Large intestine (tissue), 3 donors: Measurements from ENCODE around the gene TMEM232. TPM values are rescaled to one million over a fixed set of nuclear protein-coding genes. Genes with fewer than 3 reads are reported as not detected.
A peak's percentile ranks its signal among the peaks of the same experiment; 100 is the strongest.
"Not testable (repeated sequence)": the region's sequence is repeated elsewhere in the genome, so short reads cannot be mapped to it uniquely, and the experiment has no call there.

ENCODE experiments used
- DNase-seq, 2 donors: peaks; one replicate each; pipeline versions ENCODE4 v3.0.0 to v3.0.0-alpha.2; 2013
- H3K27ac ChIP-seq: one replicate; pipeline ENCODE4 v1.5.1; 2013; ENCODE audit warnings: low read length
- H3K27me3 ChIP-seq: 2 replicates; pipeline ENCODE4 v1.6.1; 2013; ENCODE audit warnings: low read length; ENCODE audit not compliant: control insufficient read depth, insufficient read depth
- H3K36me3 ChIP-seq: 2 replicates; pipeline ENCODE4 v1.6.1; 2013; ENCODE audit warnings: low read length; ENCODE audit not compliant: control insufficient read depth, insufficient read depth
- H3K4me1 ChIP-seq: one replicate; pipeline ENCODE4 v1.6.1; 2013; ENCODE audit warnings: low read length; ENCODE audit not compliant: control insufficient read depth, insufficient read depth
- H3K4me3 ChIP-seq: one replicate; pipeline ENCODE4 v1.5.1; 2013; ENCODE audit warnings: low read length
- H3K9me3 ChIP-seq: one replicate; pipeline ENCODE4 v1.6.1; 2013; ENCODE audit warnings: mild to moderate bottlenecking, low read depth, low read length, moderate library complexity; ENCODE audit not compliant: control insufficient read depth
- WGBS: methylation state at CpG from one replicate; pipeline ENCODE4 v1.1.5; 2013; ENCODE audit warnings: low lambda C conversion rate; ENCODE audit not compliant: insufficient coverage; 5-methylcytosine and 5-hydroxymethylcytosine counted together
- polyA plus RNA-seq: library from polyadenylated mRNA; unstranded; fragments of 120-200 nt; gene quantifications from one replicate; pipeline ENCODE4 v1.2.1, GENCODE V29; 2013

Gene TMEM232
- polyA plus RNA-seq, 1 donor: 2.2 TPM

DNA sequence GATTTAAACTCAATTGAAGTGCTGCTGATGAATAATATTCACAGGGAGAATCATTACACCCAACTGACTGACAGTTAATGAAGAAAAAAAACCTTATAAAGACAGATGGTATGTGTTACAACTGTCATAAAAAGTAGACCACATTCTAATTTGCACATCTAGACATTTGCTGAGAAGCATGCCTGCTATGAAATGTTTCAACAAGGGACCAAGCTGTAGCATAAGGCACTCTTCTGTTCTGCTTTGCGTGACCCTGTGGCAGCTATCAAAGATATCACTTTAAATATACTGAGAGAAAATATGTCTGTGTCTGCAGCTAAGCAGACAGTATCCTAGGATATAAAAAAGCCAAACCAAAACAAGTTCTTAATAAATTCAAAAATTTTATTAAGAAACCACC is 153.7 kb downstream of the TMEM232 start:
- Histone ChIP-seq H3K36me3 (no peaks in the 10 kb centered on the region), H3K27ac (no peak overlapping the region), H3K4me3 (no peak overlapping the region), H3K9me3 (no peaks in the 10 kb centered on the region), H3K4me1 (no peaks in the 10 kb centered on the region), H3K27me3 (no peaks in the 10 kb centered on the region)
- 100% methylated on average over 1 of the region's 1 CpG for WGBS
- no peak for DNase-seq

DNA sequence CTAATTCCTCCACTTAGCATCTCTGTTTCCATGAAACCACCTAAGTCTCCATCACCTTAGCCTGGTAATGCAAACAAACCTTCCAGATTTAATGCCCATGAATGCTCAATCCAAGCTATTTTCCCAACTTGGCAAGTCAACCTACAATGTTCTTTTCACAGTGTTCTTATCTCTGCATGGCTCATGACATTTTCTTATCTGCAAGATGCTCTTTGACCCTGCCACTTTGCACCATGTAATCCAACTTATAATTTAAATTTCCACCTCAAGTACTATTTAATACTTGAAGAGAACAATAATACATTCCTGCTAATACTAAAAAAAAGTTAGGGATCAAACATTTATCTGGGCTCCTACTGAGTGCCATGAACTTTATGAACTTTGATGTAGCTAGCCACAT is 164.3 kb downstream of the TMEM232 start:
- Histone ChIP-seq H3K4me1 (peaks cover 6% of the 10 kb centered on the region), H3K36me3 (no peaks in the 10 kb centered on the region), H3K27me3 (no peaks in the 10 kb centered on the region), H3K9me3 (no peaks in the 10 kb centered on the region), H3K27ac (peak overlapping the region; percentile 37), H3K4me3 (no peak overlapping the region)
- peak; percentile 61 to 84 for DNase-seq

GRCh38 chr5:110561510-110561909 is 165.0 kb downstream of the TMEM232 start:
- no peak for DNase-seq
- Histone ChIP-seq H3K27ac (peak overlapping the region; percentile 37), H3K4me1 (peaks cover 6% of the 10 kb centered on the region), H3K4me3 (no peak overlapping the region), H3K36me3 (no peaks in the 10 kb centered on the region), H3K27me3 (no peaks in the 10 kb centered on the region), H3K9me3 (no peaks in the 10 kb centered on the region)
- 80% methylated on average over 1 of the region's 1 CpG for WGBS

DNA sequence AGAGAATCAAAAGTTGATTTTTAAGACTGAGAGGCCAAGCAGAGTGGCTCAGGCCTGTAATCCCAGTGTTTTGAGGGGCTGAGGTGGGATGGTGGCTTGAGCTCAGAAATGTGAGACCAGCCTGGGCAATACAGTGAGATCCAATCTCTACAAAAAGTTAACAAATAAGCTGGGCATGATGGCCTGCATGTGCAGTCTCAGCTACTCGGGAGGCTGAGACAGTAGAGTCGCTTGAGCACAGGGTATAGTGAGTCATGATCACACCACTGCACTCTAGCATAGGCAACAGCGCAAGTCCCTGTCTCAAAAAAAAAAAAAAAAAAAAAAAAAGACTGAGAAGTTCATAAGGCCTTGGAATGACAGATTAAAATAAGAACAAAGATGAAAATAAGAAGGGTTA is 177.2 kb downstream of the TMEM232 start:
- 100% methylated on average over 1 of the region's 3 CpGs for WGBS
- Histone ChIP-seq H3K27me3 (no peaks in the 10 kb centered on the region), H3K9me3 (peaks cover 7% of the 10 kb centered on the region), H3K4me3 (no peak overlapping the region), H3K27ac (peak overlapping the region; percentile 16), H3K4me1 (peaks cover 3% of the 10 kb centered on the region), H3K36me3 (no peaks in the 10 kb centered on the region)
- peak in 1 of 2 donors; percentile 48 for DNase-seq

- H3K9me3 ChIP-seq: peaks cover 7% of the 10 kb centered on the region
- no peak for DNase-seq
- no peak overlapping the region for H3K27ac ChIP-seq
- peaks cover 7% of the 10 kb centered on the region for H3K4me1 ChIP-seq
- H3K27me3 ChIP-seq: no peaks in the 10 kb centered on the region
- no peak overlapping the region for H3K4me3 ChIP-seq
- H3K36me3 ChIP-seq: no peaks in the 10 kb centered on the region
- 80% methylated on average over 2 of the region's 3 CpGs for WGBS
These were observed 178.3 kb downstream of the TMEM232 start for GRCh38 chr5:110548171-110548570.

DNA sequence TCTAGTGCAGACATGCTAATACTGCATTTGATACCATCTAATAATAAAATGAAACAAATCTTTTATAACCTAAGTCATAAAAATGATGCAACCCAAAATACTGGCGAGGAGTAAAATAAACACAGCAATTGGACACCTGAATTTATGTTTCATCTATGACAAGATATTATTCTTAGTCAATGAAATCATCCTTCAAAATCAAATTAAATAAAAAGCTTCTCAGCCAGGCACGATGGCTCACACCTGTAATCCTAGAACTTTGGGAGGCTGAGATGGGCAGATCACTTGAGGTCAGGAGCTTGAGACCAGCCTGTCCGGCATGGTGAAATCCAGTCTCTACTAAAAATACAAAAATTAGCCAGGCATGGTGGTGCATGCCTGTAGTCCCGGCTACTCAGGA is 179.0 kb downstream of the TMEM232 start:
- WGBS: no CpG with 5 or more reads among the region's 4 CpGs

DNA sequence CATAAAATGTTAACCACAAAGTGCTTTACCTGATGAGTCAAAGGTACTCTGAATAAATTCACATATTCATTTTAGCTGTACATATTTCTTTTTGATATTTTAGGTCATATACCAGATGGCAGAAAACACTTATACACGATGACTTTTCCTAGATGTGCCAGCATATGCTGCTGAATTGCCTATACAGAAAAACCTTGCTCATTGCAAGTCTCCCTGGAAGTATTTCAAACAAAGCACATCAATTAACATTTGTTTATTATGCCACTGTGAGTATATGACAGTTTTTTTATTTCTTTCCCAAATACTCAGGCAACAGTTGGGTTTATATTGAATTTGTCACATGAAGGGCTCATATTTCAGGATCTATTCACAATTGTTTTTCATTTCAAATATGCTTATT is 180.8 kb downstream of the TMEM232 start:
- no CpG with 5 or more reads among the region's 1 CpG for WGBS
- Histone ChIP-seq H3K9me3 (no peaks in the 10 kb centered on the region), H3K4me1 (peaks cover 21% of the 10 kb centered on the region), H3K27me3 (no peaks in the 10 kb centered on the region), H3K27ac (no peak overlapping the region), H3K4me3 (no peak overlapping the region), H3K36me3 (no peaks in the 10 kb centered on the region)
- DNase-seq: no peak

More for the DNA sequence above, 179.0 kb downstream of the TMEM232 start:
- no peaks in the 10 kb centered on the region for H3K27me3 ChIP-seq
- H3K4me3 ChIP-seq: no peak overlapping the region
- no peak overlapping the region for H3K27ac ChIP-seq
- H3K4me1 ChIP-seq: peaks cover 7% of the 10 kb centered on the region
- peaks cover 7% of the 10 kb centered on the region for H3K9me3 ChIP-seq
- DNase-seq: no peak
- H3K36me3 ChIP-seq: no peaks in the 10 kb centered on the region

DNA sequence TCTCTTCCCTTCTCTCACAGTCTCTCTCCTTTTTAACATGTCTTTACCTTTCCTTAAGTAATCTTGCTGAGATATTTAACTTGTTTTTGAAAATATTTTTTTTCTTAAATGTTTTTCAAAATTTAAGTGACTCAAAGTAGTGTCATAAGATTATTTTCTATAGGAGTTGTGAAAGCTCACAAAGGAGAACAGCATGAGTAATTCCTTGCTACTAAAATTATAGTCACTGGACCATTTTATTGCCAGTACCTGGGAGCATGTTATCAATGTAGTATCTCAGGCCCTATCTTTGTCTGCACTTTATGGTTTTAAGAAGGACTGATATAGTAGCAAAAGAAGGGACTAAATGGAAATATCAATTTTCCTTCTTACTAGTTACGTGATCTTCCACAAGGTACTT is 181.9 kb downstream of the TMEM232 start:
- H3K4me3 ChIP-seq: no peak overlapping the region
- no CpG with 5 or more reads among the region's 1 CpG for WGBS
- peaks cover 27% of the 10 kb centered on the region for H3K4me1 ChIP-seq

DNA sequence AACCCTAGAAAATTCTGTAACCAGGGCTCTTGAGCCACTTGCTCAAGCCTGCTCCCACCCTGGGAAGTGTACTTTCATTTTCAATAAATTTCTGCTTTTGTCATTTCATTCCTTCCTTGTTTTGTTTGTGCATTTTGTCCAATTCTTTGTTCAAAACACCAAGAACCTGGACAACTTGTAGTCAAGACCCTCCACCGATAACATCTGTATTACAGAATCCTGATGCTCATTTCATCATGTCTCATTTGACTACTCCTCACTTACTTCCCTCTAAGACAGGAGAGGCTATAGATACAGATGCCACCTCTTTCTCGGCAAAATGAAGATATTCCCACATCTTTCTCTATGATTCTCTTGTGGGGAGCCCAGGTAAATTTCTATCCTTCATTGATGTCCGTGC is 183.5 kb downstream of the TMEM232 start:
- WGBS: 100% methylated on average over 2 of the region's 3 CpGs
- no peaks in the 10 kb centered on the region for H3K9me3 ChIP-seq
- H3K27me3 ChIP-seq: no peaks in the 10 kb centered on the region

More for the DNA sequence above, 181.9 kb downstream of the TMEM232 start:
- Histone ChIP-seq H3K27ac (peak overlapping the region; percentile 20), H3K9me3 (no peaks in the 10 kb centered on the region), H3K36me3 (no peaks in the 10 kb centered on the region), H3K27me3 (no peaks in the 10 kb centered on the region)
- no peak for DNase-seq

DNA sequence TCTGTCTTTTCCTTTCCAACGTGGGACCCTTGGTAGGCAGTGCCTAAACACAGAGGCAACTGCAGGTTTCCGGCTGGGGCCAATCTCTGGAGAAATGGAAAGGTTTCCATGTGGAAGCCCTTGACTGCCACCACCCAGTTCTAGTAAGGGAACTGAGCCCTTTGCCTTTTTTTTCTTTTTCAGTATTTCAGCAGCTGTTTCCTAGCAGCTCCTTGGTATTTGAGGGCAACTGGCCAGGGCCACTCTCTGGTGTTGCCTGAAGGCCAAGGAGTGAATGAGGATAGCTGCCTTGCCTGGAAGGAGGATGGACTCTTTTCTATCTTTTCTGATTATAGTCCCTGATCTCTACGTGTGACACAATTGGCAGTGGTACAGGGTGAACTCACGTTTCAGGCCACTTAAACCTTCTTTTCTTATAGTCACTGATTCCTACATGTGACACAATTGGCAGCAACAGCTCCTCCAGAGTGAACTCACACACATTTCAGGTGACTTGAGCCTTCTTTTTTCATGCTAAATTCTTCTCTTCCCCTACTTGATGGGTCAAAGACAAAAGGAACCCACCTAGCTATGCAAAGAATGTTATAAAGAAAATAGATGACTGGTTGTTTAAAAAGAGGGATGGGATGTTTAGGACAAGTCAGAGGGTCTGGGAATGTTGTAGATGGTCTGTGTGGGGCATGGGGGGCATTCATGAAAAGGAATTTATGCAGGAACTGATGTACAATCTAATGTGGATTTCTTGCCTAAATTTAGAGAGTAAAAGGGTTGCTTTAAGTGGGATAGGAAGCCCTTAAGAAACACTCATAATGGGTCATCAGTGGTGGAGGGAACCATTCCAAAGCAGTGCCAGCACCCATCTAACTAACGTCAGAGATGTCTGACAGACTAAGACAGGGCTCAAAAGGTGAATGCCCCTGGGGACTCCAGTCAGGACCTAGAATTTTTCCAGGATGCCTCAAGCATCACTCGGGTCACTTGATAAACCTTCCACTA is 190.1 kb downstream of the TMEM232 start:
- no CpG with 5 or more reads among the region's 6 CpGs for WGBS
- no peaks in the 10 kb centered on the region for H3K27me3 ChIP-seq
- DNase-seq: no peak

More for the DNA sequence above, 183.5 kb downstream of the TMEM232 start:
- Histone ChIP-seq H3K4me1 (peaks cover 27% of the 10 kb centered on the region), H3K4me3 (no peak overlapping the region), H3K36me3 (no peaks in the 10 kb centered on the region), H3K27ac (no peak overlapping the region)
- no peak for DNase-seq

DNA sequence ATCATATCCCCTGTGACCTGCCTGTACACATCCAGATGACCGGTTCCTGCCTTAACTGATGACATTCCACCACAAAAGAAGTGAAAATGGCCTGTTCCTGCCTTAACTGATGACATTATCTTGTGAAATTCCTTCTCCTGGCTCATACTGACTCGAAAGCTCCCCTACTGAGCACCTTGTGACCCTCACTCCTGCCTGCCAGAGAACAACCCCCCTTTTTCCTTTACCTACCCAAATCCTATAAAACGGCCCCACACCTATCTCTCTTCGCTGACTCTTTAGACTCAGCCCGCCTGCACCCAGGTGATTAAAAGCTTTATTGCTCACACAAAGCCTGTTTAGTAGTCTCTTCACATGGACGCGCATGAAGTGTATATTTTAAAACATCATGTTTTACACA is 191.3 kb downstream of the TMEM232 start:
- not testable (repeated sequence) for H3K27ac ChIP-seq, DNase-seq, H3K4me1 ChIP-seq, H3K4me3 ChIP-seq, H3K9me3 ChIP-seq, H3K36me3 ChIP-seq, H3K27me3 ChIP-seq
- 82% methylated on average over 4 of the region's 7 CpGs for WGBS

More for the DNA sequence above, 190.1 kb downstream of the TMEM232 start:
- Histone ChIP-seq H3K9me3 (no peaks in the 10 kb centered on the region), H3K4me1 (peaks cover 12% of the 10 kb centered on the region), H3K4me3 (no peak overlapping the region), H3K36me3 (no peaks in the 10 kb centered on the region), H3K27ac (no peak overlapping the region)
